ENCODE results near the gene PARN. TPM values are rescaled to one million over a fixed set of nuclear protein-coding genes. Genes with fewer than 3 reads are reported as not detected.

Gene PARN
- total RNA-seq, 1 experiment from 2014 or later: 43.5 TPM

- DNase-seq (ENCODE audit: extremely low read depth, low read depth): no peak
Measured at GRCh38 chr16:14485811-14486519, 144.1 kb downstream of the PARN start.

DNA sequence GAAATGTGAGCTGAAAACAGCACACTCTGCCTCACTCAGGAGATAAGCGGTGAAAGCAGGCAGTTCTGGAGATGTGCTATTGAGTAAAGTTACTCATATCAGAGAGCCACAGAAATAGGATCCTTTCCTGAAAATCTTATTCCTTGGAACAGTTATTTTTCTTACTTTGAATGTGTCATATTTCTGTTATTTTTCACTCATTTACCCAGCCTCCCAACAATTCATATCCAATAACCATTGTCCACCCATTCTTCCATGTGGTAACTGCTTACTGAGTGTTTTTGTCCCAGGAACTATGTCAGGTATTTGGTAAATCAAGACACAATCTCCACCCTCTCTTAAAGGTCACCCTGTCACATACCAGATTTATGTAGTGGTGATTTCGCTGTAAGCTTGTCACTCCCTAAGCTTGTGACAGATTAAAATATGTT, 144.9 kb downstream of the PARN start:
- no peak for DNase-seq (ENCODE audit: extremely low read depth, low read depth)

- no peak for DNase-seq (ENCODE audit: extremely low read depth, low read depth)
Measured at GRCh38 chr16:14483819-14484385, 146.2 kb downstream of the PARN start.

GRCh38 chr16:14476183-14476582, 153.9 kb downstream of the PARN start:
- no peak for DNase-seq (ENCODE audit: extremely low read depth, low read depth)

DNA sequence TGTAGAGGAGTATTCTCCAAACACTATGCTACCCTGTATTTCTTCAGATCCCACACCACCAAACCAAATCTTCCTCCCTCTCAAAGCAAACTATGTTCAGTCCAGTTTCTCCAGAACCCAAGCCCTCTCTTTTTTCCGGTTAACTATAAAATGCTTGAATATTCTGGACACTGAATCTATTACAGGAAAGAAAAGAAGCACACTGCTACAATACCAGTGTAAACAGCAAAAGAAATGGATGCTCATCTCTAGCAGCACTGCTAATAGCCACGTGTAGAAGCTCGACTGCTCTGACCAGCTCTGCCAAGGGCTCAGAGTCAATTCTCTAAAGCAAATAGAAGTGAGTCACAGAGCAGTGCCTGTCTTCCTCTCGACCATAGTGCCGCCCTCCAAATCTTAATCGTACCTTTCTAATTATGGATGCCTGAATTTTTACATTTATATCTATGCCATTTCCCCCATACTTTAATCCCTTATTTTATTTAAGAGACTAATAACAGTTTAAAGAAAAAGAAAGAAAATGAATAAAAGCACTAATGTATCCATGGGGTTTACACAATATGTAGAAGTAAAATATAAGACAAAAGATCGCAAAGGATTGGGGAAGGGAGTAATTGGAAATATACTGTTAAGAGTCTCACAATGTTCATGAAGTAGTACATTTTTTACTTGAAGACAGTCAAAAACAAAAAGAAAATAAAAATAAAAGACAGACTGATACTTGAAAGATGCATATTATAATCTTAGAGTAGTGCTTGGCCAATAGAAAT, 154.5 kb downstream of the PARN start:
- DNase-seq (ENCODE audit: extremely low read depth, low read depth): peak; percentile 20

GRCh38 chr16:14473488-14473887, 156.6 kb downstream of the PARN start:
- DNase-seq (ENCODE audit: extremely low read depth, low read depth): no peak

GRCh38 chr16:14472357-14472756, 157.7 kb downstream of the PARN start:
- DNase-seq (ENCODE audit: extremely low read depth, low read depth): no peak

DNA sequence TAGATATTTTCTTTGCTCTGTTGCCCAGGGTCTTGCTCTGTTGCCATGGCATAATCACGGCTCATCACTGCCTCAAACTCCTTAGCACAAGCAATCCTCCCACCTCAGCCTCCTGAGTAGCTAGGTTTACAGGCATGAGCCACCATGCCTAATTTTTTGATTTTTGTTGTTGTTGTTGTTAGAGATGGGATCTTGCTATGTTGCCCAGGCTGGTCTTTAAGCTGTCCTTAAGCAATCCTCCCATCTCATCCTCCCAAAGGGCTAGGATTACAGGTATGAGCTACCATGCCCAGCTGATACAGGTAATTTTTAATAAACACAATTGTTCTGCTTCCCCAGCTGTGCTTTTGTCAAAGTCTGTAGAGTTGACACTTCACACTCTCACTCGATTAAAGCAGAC, 159.3 kb downstream of the PARN start:
- DNase-seq (ENCODE audit: extremely low read depth, low read depth): no peak

GRCh38 chr16:14465799-14466198, 164.3 kb downstream of the PARN start:
- no peak for DNase-seq (ENCODE audit: extremely low read depth, low read depth)

- no peak for DNase-seq (ENCODE audit: extremely low read depth, low read depth)
Measured at GRCh38 chr16:14464796-14465195, 165.3 kb downstream of the PARN start.

DNA sequence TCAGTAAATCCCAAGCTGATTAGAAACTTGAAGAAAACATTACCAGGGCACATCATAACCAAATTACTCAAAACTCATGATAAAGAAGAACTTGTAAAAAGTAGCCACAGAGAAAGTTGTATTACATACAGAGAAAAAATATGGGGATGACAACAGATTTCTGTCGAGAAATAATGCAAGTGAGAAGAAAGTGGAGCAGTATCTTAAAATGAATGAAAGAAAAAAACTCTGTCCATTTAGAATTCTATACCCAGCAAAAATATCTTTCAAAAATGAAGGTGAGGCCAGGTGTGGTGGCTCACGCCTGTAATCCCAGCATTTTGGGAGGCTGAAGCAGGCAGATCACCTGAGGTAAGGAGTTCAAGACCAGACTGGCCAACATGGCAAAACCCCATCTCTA, 165.9 kb downstream of the PARN start:
- no peak for DNase-seq (ENCODE audit: extremely low read depth, low read depth)

- DNase-seq (ENCODE audit: extremely low read depth, low read depth): no peak
Measured at GRCh38 chr16:14462811-14463210, 167.2 kb downstream of the PARN start.

DNA sequence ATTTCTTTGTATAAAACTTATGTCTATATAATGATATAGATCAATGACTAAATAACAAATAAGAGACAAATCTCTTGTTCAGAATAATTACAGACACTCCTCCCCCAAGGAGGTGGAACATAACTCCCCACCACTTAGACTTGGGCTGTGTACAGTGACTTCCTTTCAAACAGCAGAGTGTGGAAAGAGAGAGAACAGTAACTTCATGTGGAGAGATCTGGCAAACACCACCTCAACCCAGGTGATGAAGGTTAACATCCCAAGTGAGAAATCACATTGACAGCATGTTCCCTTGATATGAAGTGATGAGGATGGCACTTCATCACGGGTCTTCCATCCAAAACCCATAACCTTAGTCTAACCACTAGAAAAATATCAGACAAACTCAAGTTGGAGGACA, 169.3 kb downstream of the PARN start:
- no peak for DNase-seq (ENCODE audit: extremely low read depth, low read depth)

DNA sequence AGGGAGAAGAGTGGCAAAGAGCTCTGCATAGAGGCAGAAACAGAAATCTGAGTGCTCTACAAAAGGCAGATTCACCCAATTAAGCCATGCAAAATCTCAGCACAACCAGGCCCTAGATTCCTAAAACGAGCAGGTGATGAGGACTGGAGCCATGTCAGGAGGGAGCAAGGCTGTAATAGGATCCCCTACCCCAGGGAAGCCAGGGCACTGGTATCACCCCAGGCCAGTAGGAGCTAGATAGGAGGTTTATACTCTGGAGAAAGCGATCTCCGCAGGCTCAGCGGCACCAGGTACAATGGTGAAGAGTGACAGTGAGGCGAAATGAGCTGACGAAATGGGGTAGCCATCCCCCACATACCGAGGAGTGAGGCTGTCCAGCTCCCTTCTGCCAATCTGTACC, 171.5 kb downstream of the PARN start:
- no peak for DNase-seq (ENCODE audit: extremely low read depth, low read depth)

GRCh38 chr16:14456793-14457481, 173.1 kb downstream of the PARN start:
- DNase-seq (ENCODE audit: extremely low read depth, low read depth): no peak

- DNase-seq (ENCODE audit: extremely low read depth, low read depth): peak; percentile 26
Measured at GRCh38 chr16:14455573-14455972, 174.5 kb downstream of the PARN start.

DNA sequence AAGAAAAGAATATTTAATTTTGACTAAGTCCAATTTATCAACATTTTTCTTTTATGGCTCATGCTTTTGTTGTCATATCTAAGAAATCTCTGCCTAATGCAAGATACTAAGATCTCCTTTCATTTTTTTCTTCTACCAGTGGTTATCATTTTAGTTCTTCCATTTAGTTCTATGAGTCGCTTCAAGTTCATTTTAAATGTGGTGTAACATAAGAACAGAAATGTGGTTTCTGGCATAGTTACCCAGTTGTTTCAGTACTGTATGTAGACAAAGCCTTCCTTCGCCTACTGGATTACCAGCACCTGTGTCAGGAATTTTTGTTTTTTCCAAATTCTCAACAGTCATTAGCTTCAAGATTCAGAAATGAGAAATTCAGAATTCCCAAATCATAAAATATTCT, 175.7 kb downstream of the PARN start:
- DNase-seq (ENCODE audit: extremely low read depth, low read depth): no peak

GRCh38 chr16:14452066-14452465, 178.0 kb downstream of the PARN start:
- DNase-seq (ENCODE audit: extremely low read depth, low read depth): no peak

- DNase-seq (ENCODE audit: extremely low read depth, low read depth): no peak
Measured at GRCh38 chr16:14450846-14451245, 179.2 kb downstream of the PARN start.

- DNase-seq (ENCODE audit: extremely low read depth, low read depth): no peak
Measured at GRCh38 chr16:14449790-14450480, 180.1 kb downstream of the PARN start.

DNA sequence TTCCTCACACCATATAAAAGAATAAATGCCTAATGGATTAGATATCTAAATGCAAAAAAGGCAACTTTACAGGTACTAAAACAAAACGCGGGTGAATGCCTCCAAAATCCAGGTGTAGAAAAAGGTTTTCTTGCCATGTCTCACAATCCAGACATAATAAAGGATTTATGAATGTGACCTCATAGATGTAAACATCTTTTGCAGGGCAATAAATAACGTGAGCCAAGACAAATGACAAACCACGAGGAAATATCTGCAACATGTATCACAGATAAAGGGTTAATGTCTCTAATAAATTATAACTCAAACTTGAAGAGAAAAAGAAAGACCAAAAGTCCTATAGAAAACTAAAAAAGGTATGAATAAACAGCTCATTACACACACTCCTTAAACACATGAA, 180.7 kb downstream of the PARN start:
- DNase-seq (ENCODE audit: extremely low read depth, low read depth): no peak

All from NCI-H460 (cell line).